ENCODE results near the gene SIAH2. TPM values are rescaled to one million over a fixed set of nuclear protein-coding genes. Genes with fewer than 3 reads are reported as not detected.

SIAH2 gene
- polyA plus RNA-seq, 6 donors from 2014 or later = 49.7 to 121 (median 78.9) TPM

DNA sequence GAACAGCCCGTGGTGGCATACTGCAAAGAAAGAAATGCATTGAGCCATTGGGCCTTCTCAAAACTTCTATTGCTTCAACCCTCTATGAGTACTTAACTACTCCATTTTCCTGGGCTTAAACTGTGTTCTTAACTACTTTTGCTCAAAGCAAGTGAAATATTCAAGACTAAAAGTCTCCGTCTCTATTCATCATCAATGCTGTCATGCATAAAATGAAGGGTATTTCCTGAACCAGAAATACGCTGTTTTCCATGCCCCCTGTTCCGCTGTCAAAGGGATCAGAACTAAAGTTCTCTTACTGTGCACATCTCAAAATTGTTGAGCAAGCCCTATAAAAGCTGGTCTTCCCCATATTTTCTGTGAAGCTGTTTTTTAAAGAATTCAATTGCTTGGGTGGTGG is 20.3 kb downstream of the SIAH2 start:
- H3K27ac Mint-ChIP-seq = peak overlapping the region in 4 of 6 donors; percentile 42 to 89 (median 48)
- H3K9me3 Mint-ChIP-seq = no peaks in the 10 kb centered on the region
- peaks cover 0 to 16% of the 10 kb centered on the region in 2 donors for H3K36me3 Mint-ChIP-seq
- H3K4me1 Mint-ChIP-seq = peaks cover 67 to 98% (median 90%) of the 10 kb centered on the region in 3 donors
- no peak for ATAC-seq (ENCODE audit: low read depth in 2 of 2)
- no peaks in the 10 kb centered on the region for H3K27me3 Mint-ChIP-seq
- no peak overlapping the region for H3K4me3 Mint-ChIP-seq
- no peak for DNase-seq

DNA sequence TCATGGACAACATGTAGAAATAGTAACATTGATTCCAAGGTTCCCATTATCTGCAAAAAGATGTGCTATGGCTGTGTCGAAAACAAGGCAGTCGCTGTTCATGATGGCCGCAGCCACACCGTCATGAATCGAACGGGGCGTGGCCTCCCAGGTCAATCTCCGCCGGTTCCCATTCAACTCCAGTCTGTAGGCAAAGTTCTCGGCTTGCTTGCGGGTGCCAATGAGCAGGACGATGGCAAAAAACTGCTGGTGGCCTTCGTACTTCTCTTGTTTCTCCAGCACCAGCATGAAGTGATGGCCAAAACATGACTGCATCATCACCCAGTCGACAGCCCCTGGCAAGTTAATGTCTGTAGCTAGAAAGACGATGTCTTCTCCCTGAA is 20.8 kb downstream of the SIAH2 start:
- Mint-ChIP-seq H3K4me3 (peak overlapping the region in 1 of 8 donors; percentile 8), H3K4me1 (peaks cover 66 to 96% (median 90%) of the 10 kb centered on the region in 3 donors), H3K9me3 (no peaks in the 10 kb centered on the region), H3K27ac (peak overlapping the region in 2 of 6 donors; percentile 37 to 58), H3K27me3 (no peaks in the 10 kb centered on the region), H3K36me3 (peaks cover 0 to 16% of the 10 kb centered on the region in 2 donors)
- ATAC-seq (ENCODE audit: low read depth in 2 of 2) (no peak), DNase-seq (no peak)

- ATAC-seq (ENCODE audit: low read depth in 2 of 2) = no peak
- H3K9me3 Mint-ChIP-seq = no peaks in the 10 kb centered on the region
- H3K36me3 Mint-ChIP-seq = peaks cover 0 to 16% of the 10 kb centered on the region in 2 donors
- H3K4me1 Mint-ChIP-seq = peaks cover 65 to 91% (median 85%) of the 10 kb centered on the region in 3 donors
- H3K27ac Mint-ChIP-seq = peak overlapping the region in 2 of 6 donors; percentile 15 to 62
- no peaks in the 10 kb centered on the region for H3K27me3 Mint-ChIP-seq
- peak overlapping the region in 2 of 8 donors; percentile 22 for H3K4me3 Mint-ChIP-seq
- no peak for DNase-seq
These were observed 21.4 kb downstream of the SIAH2 start for GRCh38 chr3:150741497-150742140.

DNA sequence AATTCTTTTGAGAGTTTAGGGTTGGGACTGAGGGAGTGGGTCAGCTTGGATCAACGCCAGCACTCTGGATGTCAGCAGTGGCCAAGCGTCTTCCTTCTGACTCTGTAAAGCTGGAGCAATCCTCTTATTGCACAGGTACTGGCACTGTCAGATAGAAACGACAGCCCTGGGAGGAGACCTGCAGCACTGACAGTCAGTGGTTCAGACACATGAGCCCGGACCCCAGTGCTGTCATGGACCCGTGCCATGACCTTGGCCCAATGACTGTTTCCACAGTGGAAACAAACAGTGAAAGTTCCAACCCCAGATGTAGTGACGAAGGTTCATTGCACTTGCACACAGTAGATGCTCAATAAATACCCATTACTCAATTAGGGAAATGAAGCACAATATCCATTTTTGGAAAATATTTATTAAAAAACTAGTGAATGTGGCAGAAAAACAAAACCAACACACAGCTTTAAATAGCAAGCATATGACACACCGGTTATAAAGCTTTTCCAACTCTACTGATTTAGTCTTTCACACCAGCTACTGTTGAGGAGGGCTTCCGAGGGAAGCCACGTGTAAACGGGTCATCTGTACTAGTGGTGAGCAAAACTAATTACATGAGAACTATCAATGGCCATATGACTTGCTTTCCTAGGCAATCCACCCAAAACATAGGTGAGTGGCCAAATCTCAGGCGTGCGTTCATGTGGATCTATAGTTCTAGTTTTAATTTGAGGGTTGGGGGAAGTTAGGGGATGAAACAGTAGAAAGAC is 22.1 kb downstream of the SIAH2 start:
- H3K4me3 Mint-ChIP-seq = peak overlapping the region in 3 of 8 donors; percentile 14 to 28 (median 15)

GRCh38 chr3:150739877-150740645 is 22.9 kb downstream of the SIAH2 start:
- peak overlapping the region; percentile 29 to 90 (median 80) for H3K27ac Mint-ChIP-seq
- DNase-seq (no peak), ATAC-seq (ENCODE audit: low read depth in 2 of 2) (peak; percentile 19)
- no peaks in the 10 kb centered on the region for H3K27me3 Mint-ChIP-seq
- H3K4me3 Mint-ChIP-seq = peak overlapping the region; percentile 11 to 79 (median 48)
- no peaks in the 10 kb centered on the region for H3K9me3 Mint-ChIP-seq
- peaks cover 64 to 76% (median 72%) of the 10 kb centered on the region in 3 donors for H3K4me1 Mint-ChIP-seq
- peaks cover 0 to 16% of the 10 kb centered on the region in 2 donors for H3K36me3 Mint-ChIP-seq

More for the DNA sequence above, 22.1 kb downstream of the SIAH2 start:
- DNase-seq (no peak), ATAC-seq (ENCODE audit: low read depth in 2 of 2) (no peak)
- Mint-ChIP-seq H3K27me3 (no peaks in the 10 kb centered on the region), H3K27ac (peak overlapping the region in 4 of 6 donors; percentile 30 to 74 (median 60)), H3K9me3 (no peaks in the 10 kb centered on the region), H3K4me1 (peaks cover 66 to 84% (median 79%) of the 10 kb centered on the region in 3 donors), H3K36me3 (peaks cover 0 to 16% of the 10 kb centered on the region in 2 donors)

DNA sequence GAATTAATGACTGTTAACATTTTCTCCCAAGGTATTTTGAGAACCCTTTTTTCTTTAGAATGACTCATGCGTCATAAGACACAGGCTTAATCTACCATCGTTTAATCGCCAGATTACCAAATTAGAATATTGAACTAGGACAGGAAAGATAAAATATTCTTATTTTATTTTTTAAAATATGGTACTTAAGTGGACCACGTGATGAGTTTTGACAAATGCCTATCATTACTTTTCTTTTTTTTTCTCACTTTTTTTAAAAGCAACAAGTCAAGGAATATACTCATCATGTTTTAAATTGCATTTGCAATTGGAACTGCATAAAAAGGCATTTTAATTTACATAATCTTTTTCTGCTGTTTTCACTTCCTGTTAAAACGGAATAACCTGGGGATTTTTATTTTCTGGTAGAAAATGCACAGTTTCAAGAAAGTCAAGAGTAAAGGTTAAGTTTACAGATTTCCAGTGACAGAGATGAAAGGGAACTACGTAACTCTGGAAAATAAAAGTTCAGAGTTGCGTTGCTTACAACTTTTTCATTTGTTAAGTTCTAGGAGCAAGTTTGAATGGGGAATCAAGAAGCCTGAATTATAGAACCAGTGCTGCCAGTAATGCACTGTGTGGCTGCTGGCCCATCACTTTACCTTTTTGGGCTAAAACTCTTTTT is 23.6 kb downstream of the SIAH2 start:
- ATAC-seq (ENCODE audit: low read depth in 2 of 2) (peak; percentile 73 to 78), DNase-seq (peak; percentile 42)
- Mint-ChIP-seq H3K4me3 (peak overlapping the region; percentile 25 to 79 (median 58)), H3K4me1 (peaks cover 58 to 68% (median 65%) of the 10 kb centered on the region in 3 donors), H3K36me3 (peaks cover 0 to 16% of the 10 kb centered on the region in 2 donors), H3K27ac (peak overlapping the region; percentile 14 to 90 (median 69)), H3K9me3 (no peaks in the 10 kb centered on the region), H3K27me3 (no peaks in the 10 kb centered on the region)

DNA sequence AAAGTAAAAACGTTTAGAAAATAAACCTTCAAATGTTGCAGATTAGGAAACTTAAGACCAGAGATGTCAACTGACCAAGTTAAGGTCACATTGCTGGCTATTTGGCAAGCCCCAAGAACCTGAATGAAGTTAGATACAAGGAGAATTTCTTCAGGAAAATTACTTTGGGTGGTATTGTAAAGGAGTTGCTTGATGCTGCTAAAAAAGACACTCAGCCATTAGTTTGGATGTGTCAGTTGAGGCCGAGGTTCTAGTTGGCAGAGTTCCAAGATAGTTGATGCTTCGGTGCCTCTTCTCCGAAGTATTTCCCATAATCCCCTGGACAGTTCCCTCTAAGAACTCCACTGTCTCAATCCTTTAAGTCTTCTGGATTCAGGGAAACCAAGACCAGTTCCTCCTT is 24.3 kb downstream of the SIAH2 start:
- DNase-seq = no peak
- Mint-ChIP-seq H3K27ac (peak overlapping the region in 2 of 6 donors; percentile 7 to 59), H3K4me3 (peak overlapping the region in 3 of 8 donors; percentile 52 to 62 (median 53)), H3K36me3 (peaks cover 0 to 16% of the 10 kb centered on the region in 2 donors), H3K27me3 (no peaks in the 10 kb centered on the region), H3K9me3 (no peaks in the 10 kb centered on the region), H3K4me1 (peaks cover 55 to 62% (median 59%) of the 10 kb centered on the region in 3 donors)
- ATAC-seq (ENCODE audit: low read depth in 2 of 2) = no peak

- peaks cover 53 to 56% (median 53%) of the 10 kb centered on the region in 3 donors for H3K4me1 Mint-ChIP-seq
- H3K27ac Mint-ChIP-seq = peak overlapping the region in 4 of 6 donors; percentile 10 to 42 (median 14)
- no peak overlapping the region for H3K4me3 Mint-ChIP-seq
- no peaks in the 10 kb centered on the region for H3K9me3 Mint-ChIP-seq
- DNase-seq (no peak), ATAC-seq (ENCODE audit: low read depth in 2 of 2) (no peak)
- H3K36me3 Mint-ChIP-seq = peaks cover 0 to 16% of the 10 kb centered on the region in 2 donors
- H3K27me3 Mint-ChIP-seq = no peaks in the 10 kb centered on the region
These were observed 24.9 kb downstream of the SIAH2 start for GRCh38 chr3:150737874-150738679.

DNA sequence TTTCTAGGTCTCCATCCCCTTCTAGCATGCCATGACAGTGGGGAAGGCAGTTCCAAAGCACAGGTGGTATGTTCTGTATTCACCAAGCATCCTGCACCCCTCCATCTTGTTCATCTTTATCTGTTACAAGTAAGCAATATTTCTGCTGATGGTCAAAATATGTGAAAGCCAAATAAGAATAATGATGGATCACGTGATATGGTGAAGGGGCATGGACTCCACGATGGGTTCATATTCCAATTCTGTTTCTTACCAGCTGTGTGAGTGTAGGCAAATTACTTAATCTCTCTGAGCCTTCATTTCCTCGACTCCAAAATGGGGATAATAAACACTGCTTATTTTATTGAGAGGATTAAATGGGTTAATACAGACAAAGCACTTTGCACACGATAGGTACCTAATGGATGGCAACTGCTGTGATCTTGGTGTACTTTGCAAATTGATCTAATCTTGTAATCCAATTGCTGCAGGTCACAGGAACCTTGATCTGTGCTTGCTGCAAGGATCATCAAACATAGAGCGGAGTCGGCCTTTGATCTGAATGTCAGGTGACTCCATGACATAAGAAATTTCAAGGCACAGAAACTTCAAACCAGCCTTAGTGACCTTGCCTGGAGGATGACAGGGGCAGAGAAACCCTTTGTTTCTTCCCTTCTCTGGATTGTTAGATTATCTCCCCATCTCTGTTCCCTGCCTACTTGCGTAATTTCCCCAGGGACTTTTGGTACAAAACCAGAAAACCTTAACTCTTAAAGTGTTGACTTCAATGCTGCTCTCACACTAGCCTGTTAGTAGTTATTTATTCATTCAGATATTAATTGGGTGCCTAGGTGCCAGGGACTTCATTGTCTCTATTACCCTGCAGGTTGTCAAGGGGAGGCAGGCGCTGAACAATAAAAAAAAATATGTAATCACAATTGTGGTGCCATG is 25.8 kb downstream of the SIAH2 start:
- no peak for ATAC-seq (ENCODE audit: low read depth in 2 of 2)
- no peak overlapping the region for H3K27ac Mint-ChIP-seq
- peaks cover 45 to 47% (median 45%) of the 10 kb centered on the region in 3 donors for H3K4me1 Mint-ChIP-seq
- H3K27me3 Mint-ChIP-seq = no peaks in the 10 kb centered on the region
- H3K9me3 Mint-ChIP-seq = no peaks in the 10 kb centered on the region
- DNase-seq = no peak
- peaks cover 0 to 9% of the 10 kb centered on the region in 2 donors for H3K36me3 Mint-ChIP-seq
- H3K4me3 Mint-ChIP-seq = no peak overlapping the region

DNA sequence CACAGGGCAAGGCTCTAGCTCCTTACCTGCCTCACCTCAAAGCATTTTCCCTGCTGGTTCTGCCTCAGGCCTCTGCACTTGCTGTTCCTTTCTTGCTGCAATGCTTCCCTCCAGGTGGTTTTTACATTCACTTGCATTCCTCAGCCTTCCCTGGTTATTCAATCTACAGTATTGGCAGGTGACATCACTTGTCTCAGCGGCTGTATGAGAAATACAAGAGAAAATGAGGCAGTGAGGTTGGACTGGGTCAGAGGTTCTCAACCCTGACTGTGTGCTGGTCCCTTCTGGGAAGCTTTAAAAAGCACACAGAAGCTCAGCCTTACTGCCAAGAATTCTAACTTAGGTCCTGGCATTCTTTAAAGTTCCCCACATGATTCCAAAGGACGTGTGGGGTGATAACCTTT is 26.7 kb downstream of the SIAH2 start:
- H3K4me1 Mint-ChIP-seq = peaks cover 41 to 45% (median 44%) of the 10 kb centered on the region in 3 donors
- no peaks in the 10 kb centered on the region for H3K9me3 Mint-ChIP-seq
- H3K4me3 Mint-ChIP-seq = no peak overlapping the region
- H3K36me3 Mint-ChIP-seq = peaks cover 0 to 5% of the 10 kb centered on the region in 2 donors
- H3K27ac Mint-ChIP-seq = peak overlapping the region in 1 of 6 donors; percentile 51
- no peak for DNase-seq
- no peaks in the 10 kb centered on the region for H3K27me3 Mint-ChIP-seq
- no peak for ATAC-seq (ENCODE audit: low read depth in 2 of 2)

DNA sequence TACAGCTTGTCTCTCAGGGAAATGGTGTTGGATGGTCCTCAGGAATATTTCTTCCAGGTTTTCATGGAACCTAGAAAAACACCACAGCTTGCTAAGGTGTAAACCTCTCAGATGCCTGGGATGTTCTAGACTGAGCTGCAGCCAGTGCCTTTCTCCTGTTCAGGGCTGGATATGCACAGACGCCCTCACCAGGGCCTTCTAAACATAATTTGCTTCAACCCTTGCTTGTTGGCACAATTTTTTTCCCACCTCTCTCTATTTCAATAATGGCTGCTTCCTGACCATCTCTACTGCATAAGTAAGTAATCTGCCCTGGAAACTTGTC is 28.2 kb downstream of the SIAH2 start:
- Mint-ChIP-seq H3K27me3 (no peaks in the 10 kb centered on the region), H3K27ac (no peak overlapping the region), H3K4me1 (peaks cover 27 to 33% (median 28%) of the 10 kb centered on the region in 3 donors), H3K4me3 (no peak overlapping the region), H3K36me3 (no peaks in the 10 kb centered on the region), H3K9me3 (no peaks in the 10 kb centered on the region)
- DNase-seq = no peak
- no peak for ATAC-seq (ENCODE audit: low read depth in 2 of 2)

All from naive B cell (primary cell).